Stimulated activated CD8-positive, alpha-beta memory T cell treated with anti-CD3 and anti-CD28 coated beads, Interleukin-7, amount 100 ng/mL, for 1 hour (primary cell): ENCODE measurements around the gene EFCAB5.
"Not testable (repeated sequence)": the region's sequence is repeated elsewhere in the genome, so short reads cannot be mapped to it uniquely, and the experiment has no call there.

ENCODE experiments used
- DNase-seq, 2 donors: peaks; one replicate each; pipeline ENCODE4 v3.0.0-alpha.2; 2020; ENCODE audit warnings: low read depth in 2 of 2

Gene EFCAB5

DNA sequence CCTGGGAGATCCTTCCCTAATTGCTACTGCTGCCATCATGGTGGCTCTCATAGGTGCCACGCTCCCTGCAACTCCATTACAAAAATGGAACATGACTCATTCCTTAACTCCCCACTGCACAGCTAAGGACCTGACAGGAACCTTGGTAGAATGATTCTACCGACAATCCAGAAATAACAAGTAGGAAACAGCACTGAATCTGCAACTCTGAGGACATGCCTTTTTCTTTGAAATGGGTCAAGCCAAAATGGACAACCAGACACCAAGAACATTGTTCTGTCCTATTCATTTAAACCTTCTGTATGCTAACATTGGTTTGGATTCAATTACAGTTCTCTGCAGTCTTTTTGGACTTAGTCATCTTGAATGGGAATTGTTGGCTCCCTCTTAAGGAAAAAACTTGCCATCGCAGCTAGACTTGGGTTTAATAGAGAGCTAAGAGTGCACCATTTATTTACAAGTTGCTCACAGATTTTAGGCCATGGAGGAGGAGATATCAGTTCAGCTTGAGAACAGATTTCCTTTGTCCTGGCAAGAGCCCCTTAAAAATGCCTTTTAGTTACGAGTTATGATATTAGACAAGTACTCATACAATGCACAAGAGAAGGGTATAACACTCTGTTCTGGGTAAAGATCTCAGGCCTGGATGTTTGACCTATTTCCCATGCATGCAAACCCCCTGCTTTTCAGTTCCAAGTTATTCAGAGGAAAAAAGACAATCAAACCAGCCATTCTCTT is 154.2 kb downstream of the EFCAB5 start:
- no peak for DNase-seq

- DNase-seq = no peak
Measured at GRCh38 chr17:30101686-30102390, 160.4 kb downstream of the EFCAB5 start.

DNA sequence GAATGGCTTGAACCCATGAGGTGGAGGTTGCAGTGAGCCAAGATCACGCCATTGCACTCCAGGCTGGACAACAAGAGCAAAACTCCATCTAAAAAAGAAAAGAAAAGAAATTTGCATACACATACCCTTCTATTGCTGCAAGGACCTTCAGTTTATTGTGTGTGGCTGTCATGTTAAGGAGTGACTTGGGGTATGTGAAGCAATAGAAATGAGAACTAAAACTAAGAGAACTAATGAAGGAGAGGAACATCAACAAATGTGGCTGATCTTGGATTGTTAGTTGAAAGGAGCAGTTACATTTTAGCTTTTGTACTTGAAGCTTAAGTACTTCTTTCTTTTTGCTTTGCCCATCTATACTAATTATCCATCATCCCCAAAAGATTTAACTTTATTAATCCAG is 162.5 kb downstream of the EFCAB5 start:
- DNase-seq = no peak

- DNase-seq = peak; percentile 39 to 54
Measured at GRCh38 chr17:30104575-30105339, 163.3 kb downstream of the EFCAB5 start.

DNA sequence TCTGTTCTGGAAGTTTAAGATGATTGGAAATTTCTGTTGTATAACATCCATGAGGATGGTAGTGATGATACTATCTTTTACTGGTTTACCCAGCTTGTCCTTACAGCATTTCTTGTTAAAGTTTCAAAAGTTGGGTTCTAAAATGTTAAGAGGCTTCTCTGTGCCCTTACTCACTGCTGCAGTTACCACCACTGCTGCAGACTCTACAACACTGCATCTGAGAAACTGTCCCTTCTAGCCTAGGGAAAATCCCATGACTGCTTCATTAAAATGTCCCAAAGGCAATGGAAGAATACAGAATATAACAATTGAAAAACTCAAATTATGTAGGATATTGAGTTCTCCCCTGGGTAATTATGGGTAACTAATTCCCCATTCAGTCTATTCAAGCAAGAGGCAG is 171.4 kb downstream of the EFCAB5 start:
- no peak for DNase-seq

DNA sequence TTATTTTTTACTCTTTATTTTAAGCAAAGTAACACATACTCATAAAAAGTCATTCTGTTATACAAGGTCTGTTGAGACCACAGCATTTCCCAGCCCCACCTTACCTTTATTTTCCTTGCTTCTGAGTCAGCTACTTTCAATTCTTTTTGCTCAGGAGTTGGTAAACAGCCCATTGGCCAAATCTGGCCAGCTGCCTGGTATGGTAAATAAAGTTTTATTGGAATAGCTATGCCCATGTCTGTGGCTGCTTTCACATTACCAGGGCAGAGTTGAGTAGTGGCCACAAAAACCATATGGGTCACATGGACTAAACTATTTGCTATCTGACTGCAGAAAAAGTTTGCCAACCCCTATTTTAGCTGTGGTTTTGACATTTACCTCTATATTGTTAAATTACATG is 171.8 kb downstream of the EFCAB5 start:
- no peak for DNase-seq

DNA sequence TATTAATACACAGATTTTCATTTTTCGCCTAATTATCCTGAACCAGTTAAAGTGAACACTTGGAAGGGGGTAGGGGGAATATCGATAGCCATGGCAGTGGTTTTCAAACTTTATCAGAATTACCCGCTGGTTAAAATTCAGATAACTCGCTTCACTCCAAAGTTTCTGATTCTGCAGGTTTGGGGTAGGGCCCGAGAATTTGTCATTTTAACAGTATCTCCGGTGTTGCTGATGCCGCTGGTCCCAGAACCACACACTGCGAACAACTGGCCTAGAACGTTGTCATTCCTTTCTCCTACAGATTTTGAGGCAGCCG is 174.9 kb downstream of the EFCAB5 start:
- no peak for DNase-seq

- DNase-seq = peak; percentile 81 to 84
Measured at GRCh38 chr17:30116661-30117551, 175.5 kb downstream of the EFCAB5 start, which contains the start of gene NSRP1. Gene NSRP1 (plus strand): TSS chr17:30116816. CDS start chr17:30116844, 28 bp downstream.

- no peak for DNase-seq
Measured at GRCh38 chr17:30117675-30118081, 176.2 kb downstream of the EFCAB5 start.

- DNase-seq = not testable (repeated sequence)
Measured at GRCh38 chr17:30118635-30119034, 177.2 kb downstream of the EFCAB5 start.

GRCh38 chr17:30124273-30124796 is 182.9 kb downstream of the EFCAB5 start:
- no peak for DNase-seq

DNA sequence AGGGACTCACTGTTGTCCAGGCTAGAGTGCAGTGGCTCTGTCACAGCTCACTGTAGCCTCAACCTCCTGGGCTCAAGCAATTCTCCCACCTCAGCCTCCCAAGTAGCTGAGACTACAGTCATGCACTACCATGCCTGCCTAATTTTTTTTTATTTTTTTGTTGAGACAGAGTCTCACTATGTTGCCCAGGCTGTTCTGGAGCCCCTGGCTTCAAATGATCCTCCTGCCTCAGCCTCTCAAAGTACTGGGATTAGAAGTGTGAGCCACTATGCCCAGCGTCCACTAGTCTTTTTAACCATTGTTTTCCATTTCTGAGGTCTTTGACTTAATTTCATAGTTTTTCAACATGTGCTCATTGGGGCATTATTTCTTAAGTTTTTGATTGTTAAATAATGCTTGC is 188.7 kb downstream of the EFCAB5 start:
- no peak for DNase-seq

DNA sequence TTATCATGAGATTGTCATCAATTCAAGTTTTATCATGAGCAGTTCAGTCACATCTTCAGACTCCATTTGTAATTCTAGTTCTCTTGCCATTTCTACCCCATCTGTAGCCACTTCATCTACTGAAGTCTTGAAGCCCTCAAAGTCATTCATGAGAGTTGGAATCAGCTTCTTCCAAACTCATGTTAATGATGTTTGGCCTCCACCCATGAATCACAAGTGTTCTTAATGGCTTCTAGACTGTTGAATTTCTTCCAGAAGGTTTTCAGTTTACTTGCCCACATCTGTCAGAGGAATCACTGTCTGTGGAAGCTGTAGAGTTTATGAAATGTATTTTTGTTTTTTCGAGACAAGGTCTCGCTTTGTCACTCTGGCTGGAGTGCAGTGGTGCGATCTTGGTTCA is 191.2 kb downstream of the EFCAB5 start:
- no peak for DNase-seq

DNA sequence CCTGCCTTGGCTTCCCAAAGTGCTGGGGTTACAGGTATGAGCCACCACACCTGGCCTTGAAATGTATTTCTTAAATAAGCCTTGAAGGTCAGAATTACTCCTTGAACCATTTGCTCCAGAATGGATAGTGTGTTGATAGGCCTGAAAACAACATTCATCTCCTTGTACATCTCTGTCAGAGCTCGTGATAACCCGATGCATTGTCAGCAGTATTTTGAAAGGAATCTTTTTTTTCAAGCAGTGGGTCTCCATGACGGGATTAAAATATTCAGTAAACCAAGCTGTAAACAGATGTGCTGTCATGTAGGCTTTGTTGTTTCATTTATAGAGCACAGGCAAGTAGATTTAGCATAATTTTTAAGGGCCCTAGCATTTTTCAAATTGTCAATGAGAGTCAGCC is 191.8 kb downstream of the EFCAB5 start:
- DNase-seq = no peak

DNA sequence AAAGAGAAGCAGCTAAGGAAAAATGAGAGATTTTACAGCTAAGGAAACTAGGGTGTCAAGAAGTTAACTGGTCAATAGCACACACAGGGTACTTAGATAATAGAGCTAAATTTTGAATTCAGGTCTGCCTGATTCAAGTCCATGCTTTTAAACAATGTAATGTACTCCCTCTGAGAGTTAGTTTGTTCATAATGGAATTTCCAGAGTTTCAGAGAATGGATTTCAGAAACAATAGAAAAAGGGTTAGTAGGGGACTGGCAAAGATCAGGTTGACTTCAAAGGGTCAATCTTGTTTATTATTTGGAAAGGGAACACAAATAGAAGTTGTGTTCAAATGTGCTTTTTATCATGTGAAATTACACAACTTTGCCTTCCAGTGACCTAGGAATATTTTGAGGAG is 193.1 kb downstream of the EFCAB5 start:
- DNase-seq = no peak

- no peak for DNase-seq
Measured at GRCh38 chr17:30137158-30137557, 195.7 kb downstream of the EFCAB5 start.

GRCh38 chr17:30147860-30148259 is 206.4 kb downstream of the EFCAB5 start:
- not testable (repeated sequence) for DNase-seq

GRCh38 chr17:30148376-30148775 is 206.9 kb downstream of the EFCAB5 start:
- DNase-seq = no peak

DNA sequence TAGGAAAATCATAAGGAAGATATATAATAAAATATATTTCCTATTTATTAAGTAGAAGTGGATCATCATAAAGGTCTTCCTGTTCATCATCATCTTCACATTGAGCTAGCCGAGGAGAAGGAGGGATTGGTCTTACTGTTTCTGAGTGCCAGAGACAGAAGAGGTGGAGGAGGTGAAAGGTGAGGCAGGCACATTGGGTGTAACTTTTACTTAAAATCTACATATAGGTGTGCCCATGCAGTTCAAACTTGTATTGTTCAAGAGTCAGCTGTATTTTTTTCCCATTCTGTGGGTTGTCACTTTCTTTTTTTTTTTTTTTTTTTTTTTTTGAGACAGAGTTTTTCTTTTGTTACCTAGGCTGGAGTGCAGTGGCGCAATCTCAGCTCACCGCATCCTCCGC is 210.0 kb downstream of the EFCAB5 start:
- DNase-seq = no peak

DNA sequence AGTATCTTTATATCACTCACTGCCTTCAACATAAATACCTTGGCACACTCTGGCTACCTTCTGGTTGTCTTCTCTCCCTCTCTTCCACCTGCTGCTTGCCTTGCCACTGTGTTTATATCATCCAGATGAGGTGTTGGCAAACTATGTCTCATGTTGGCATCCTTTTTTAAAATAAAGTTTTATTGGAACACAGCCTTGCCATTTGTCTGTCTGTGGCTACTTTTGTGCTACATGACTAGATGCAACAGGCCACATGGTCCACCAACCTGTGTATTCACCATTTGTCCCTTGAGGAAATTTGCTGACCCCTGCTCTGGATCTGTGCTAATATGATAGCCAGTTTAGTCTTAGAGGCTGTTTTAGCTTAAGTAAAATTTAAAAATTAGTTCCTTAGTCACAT is 212.0 kb downstream of the EFCAB5 start:
- DNase-seq = no peak

GRCh38 chr17:30155389-30155788 is 214.0 kb downstream of the EFCAB5 start:
- no peak for DNase-seq
